Cardiac fibroblast (primary cell): ENCODE measurements around the gene NSUN7.
"Not testable (repeated sequence)": the region's sequence is repeated elsewhere in the genome, so short reads cannot be mapped to it uniquely, and the experiment has no call there.

Experiments used
- DNase-seq, 2 donors: peaks; one replicate each; pipeline versions ENCODE4 v3.0.0 to v3.0.0-alpha.2; 2010; ENCODE audit warnings: low read depth in 2 of 2
- H3K4me3 ChIP-seq, 2 donors: replicated peaks in 1 of 2; 1 replicate in 1 of 2; 2 replicates in 1 of 2; pipeline ENCODE4 v1.5.1; 2011; ENCODE audit warnings: low read depth in 2 of 2, low read length in 2 of 2, mild to moderate bottlenecking in 2 of 2, moderate library complexity in 1 of 2
- TF ChIP-seq, protein P1 (sequence below): IDR thresholded peaks from one replicate; pipeline ENCODE4 v1.5.1; 2011; ENCODE audit warnings: low read depth, mild to moderate bottlenecking, low read length, inconsistent platforms

Gene NSUN7

DNA sequence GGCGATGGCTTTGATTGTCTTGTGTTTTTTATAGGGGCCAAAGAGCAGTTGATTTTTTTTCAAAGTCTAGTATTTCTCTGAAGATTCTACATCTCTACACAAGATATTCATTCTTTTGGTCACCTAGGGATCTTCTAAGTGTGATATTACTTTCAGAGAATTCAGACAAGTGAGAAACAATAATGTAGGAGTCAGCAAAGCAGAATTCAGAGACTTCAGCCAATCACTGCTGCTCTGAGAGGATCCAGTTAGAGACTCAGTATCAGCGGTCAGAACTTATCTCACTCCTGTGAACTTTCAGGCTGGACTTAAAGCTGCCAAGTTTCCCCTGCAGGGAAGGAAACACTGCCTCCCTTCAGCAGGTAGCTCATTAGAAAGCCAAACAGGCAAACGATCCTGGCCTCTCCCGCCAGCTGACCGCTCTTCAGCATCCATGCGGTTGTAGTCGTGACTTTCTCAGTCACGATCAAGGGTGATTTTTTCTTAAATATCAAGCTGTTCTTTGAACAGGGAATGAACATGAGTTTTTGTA, 59.2 kb downstream of the NSUN7 start:
- no peak overlapping the region for H3K4me3 ChIP-seq
- TF ChIP-seq, protein P1, sequence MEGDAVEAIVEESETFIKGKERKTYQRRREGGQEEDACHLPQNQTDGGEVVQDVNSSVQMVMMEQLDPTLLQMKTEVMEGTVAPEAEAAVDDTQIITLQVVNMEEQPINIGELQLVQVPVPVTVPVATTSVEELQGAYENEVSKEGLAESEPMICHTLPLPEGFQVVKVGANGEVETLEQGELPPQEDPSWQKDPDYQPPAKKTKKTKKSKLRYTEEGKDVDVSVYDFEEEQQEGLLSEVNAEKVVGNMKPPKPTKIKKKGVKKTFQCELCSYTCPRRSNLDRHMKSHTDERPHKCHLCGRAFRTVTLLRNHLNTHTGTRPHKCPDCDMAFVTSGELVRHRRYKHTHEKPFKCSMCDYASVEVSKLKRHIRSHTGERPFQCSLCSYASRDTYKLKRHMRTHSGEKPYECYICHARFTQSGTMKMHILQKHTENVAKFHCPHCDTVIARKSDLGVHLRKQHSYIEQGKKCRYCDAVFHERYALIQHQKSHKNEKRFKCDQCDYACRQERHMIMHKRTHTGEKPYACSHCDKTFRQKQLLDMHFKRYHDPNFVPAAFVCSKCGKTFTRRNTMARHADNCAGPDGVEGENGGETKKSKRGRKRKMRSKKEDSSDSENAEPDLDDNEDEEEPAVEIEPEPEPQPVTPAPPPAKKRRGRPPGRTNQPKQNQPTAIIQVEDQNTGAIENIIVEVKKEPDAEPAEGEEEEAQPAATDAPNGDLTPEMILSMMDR: no peak
- DNase-seq: no peak

DNA sequence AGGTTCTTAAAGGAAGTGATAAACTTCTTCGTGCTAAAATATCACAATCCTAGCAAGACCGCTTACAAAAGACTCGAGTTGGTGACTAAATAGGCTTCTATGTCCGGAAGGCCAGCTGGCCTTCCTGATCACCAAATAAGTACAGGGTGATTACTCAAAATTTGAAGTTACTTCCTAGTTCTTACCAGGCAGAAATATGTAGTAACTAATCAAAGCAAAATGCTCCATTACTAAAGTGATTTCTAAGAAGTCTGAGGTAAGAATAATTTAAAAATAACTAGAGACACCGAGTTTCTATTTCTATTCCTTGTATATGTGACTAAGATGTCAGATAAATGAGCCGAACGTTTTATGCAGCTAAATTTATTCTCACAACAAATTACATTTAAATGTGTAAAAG, 62.2 kb downstream of the NSUN7 start:
- DNase-seq: peak; percentile 15 to 73
- TF ChIP-seq, protein P1: no peak
- H3K4me3 ChIP-seq: no peak overlapping the region

DNA sequence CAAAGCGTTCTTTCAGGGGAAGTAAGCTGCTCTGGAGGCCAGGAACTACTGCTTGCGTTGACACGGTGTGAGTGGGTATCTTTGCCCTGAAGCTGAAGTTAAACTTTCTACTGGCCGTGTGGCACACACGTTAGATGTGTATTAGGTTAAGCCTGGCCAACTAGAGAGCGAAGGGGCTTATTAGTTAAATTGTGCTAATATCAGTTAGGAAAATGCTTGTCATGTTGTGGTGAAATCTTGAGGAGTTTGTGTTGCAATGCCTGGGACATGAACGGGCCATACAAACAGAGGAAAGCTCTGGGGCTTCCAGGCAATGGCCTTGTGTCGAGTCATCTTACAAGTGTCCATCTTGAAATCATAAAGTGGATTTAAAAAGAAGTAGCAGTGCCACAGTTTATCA, 62.6 kb downstream of the NSUN7 start:
- peak; percentile 36 to 64 for DNase-seq
- H3K4me3 ChIP-seq: no peak overlapping the region
- TF ChIP-seq, protein P1: no peak

DNA sequence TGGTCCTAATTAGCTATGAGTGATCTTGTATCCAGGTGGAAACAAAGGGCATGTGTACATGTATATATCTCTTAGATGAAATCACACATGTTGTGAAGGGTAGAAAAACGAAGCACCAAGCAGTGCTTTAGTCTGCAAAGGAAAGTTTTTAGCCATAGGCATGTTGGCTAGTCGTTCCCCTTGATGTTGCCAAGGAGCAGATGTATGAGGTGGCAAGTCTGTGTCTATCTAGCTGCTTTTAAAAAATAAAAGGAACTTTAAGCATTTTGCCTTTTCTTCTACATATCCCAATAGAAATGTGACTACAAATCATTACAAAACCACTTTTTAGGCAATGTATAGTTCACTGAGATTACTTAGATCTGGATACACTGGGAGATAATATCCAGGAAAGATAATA, 63.1 kb downstream of the NSUN7 start:
- TF ChIP-seq, protein P1: no peak
- DNase-seq: no peak

DNA sequence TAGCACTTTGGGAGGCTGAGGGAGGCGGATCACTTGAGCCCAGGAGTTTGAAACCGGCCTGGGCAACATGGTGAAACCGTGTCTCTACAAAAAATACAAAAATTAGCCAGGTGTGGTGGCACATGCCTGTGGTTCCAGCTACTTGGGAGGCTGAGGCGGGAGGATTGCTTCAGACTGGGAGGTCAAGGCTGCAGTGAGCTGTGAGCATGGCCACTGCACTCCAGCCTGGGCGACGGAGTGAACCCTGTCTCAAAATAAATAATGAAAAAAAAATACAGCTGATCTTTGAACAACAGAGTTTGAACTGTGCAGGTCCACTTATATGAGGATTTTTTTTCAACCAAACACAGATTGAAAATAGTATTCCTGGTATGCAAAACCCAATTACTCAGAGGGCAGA, 67.4 kb downstream of the NSUN7 start:
- H3K4me3 ChIP-seq, DNase-seq: not testable (repeated sequence)

More for the DNA sequence above, 63.1 kb downstream of the NSUN7 start:
- H3K4me3 ChIP-seq: no peak overlapping the region

DNA sequence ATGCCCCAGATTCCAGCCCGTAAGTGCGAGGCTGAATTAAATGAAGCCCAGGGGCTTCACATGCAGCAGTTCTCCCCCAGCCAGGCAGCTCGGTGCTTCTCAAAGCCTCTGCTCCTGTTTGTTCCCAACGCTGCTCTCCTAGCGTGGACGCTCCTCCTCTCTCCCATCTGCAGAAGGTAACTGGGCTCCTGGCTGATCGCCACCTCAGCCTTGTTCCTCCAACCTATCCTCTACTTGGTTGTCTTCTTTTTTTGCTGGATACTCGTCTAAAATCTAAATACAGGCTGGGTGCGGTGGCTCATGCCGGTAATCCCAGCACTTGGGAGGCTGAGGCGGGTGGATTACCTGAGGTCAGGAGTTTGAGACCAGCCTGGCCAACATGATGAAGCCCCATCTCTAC, 70.3 kb downstream of the NSUN7 start:
- H3K4me3 ChIP-seq: no peak overlapping the region
- no peak for DNase-seq
- TF ChIP-seq, protein P1: no peak

DNA sequence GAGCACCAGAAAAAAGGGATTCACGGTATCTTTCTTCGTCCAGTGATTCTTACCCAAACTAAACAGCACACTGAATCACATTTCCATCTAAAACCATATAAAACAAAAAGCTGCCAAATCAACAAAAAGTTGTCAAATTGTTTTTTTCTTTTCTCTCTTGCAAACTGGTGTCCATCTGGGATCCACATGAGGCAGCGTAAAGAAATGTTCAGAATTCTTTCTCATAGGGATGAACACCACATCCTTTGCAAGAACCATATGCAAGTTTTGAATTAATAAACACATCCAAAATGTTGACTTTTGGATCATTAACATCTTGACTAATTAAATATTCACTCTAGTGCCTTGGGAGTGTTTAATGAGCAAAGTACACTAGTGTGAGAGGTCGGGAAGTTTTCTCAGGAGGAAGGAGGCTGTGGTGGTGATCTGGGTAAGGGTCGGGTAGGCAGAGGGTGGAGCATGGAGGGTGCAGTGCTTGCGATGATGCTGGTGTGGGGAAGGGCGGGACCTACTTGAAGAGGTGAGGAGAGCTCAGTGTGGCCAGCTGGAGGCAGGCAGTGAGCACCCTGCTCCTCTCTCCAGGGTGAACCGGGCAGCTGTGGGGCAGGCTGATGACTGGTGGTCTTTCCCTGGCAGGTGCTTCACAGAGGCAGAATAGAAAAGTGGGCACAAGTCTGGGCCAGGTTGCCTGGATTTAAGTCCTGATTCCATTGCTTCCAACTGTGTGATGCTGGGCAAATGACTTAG, 72.8 kb downstream of the NSUN7 start:
- no peak overlapping the region for H3K4me3 ChIP-seq
- TF ChIP-seq, protein P1: no peak
- no peak for DNase-seq
